H1 (cell line): ENCODE measurements around the gene MGAT2. TPM values are rescaled to one million over a fixed set of nuclear protein-coding genes. Genes with fewer than 3 reads are reported as not detected.

Experiments
- BCL11A ChIP-seq, 2 experiments: IDR thresholded peaks; one replicate each; pipeline ENCODE4 v1.6.1; 2011; ENCODE audit warnings: low read depth in 2 of 2, low read length in 2 of 2, mild to moderate bottlenecking in 2 of 2
- CHD1 ChIP-seq: IDR thresholded peaks from 2 replicates; pipeline ENCODE4 v1.6.1; 2012; ENCODE audit warnings: low read depth, low read length, improper control_type of control experiment
- CHD2 ChIP-seq: IDR thresholded peaks from 2 replicates; pipeline ENCODE4 v1.6.1; 2012; ENCODE audit warnings: low read length, improper control_type of control experiment
- CREB1 ChIP-seq: IDR thresholded peaks from 2 replicates; pipeline ENCODE4 v1.6.1; 2012; ENCODE audit warnings: inconsistent platforms
- EZH2 ChIP-seq: fragments of 200-600 bp; sonication (generic); IDR thresholded peaks from 2 replicates; pipeline ENCODE4 v1.7.1; 2012; ENCODE audit warnings: low read depth, mild to moderate bottlenecking, moderate library complexity, low read length, inconsistent platforms; ENCODE audit not compliant: severe bottlenecking
- FOSL1 ChIP-seq: IDR thresholded peaks from 2 replicates; pipeline ENCODE4 v1.6.1; 2011; ENCODE audit warnings: mild to moderate bottlenecking, low read depth, low read length, moderate library complexity; ENCODE audit not compliant: insufficient read depth
- HDAC2 ChIP-seq, 2 experiments: fragments of 300-600 bp in 1 of 2; sonication (generic) in 1 of 2; IDR thresholded peaks; 2 replicates each; pipeline ENCODE4 v1.6.1; 2011 to 2012; ENCODE audit warnings: low read depth in 2 of 2, low read length in 2 of 2, mild to moderate bottlenecking in 2 of 2, moderate library complexity in 2 of 2, borderline replicate concordance in 1 of 2, inconsistent platforms in 1 of 2
- KDM5A ChIP-seq: fragments of 200-600 bp; IDR thresholded peaks from 2 replicates; pipeline ENCODE4 v1.7.1; 2012; ENCODE audit warnings: mild to moderate bottlenecking, low read length, inconsistent platforms, mixed read lengths
- MAFK ChIP-seq: IDR thresholded peaks from 2 replicates; pipeline ENCODE4 v1.6.1; 2012; ENCODE audit warnings: low read depth, mild to moderate bottlenecking, improper control_type of control experiment, low read length
- MAX ChIP-seq: IDR thresholded peaks from 2 replicates; pipeline ENCODE4 v1.6.1; 2012; ENCODE audit warnings: inconsistent platforms
- NANOG ChIP-seq: IDR thresholded peaks from 2 replicates; pipeline ENCODE4 v1.6.1; 2011; ENCODE audit warnings: low read length, low read depth, mild to moderate bottlenecking, inconsistent platforms; ENCODE audit not compliant: insufficient read depth, poor library complexity, severe bottlenecking
- NRF1 ChIP-seq: IDR thresholded peaks from 2 replicates; pipeline ENCODE4 v1.6.1; 2011; ENCODE audit warnings: mild to moderate bottlenecking, low read depth, low read length, improper control_type of control experiment
- RAD21 ChIP-seq, 2 experiments: IDR thresholded peaks in 1 of 2; conservative IDR thresholded peaks in 1 of 2; 2 replicates each; pipeline ENCODE4 v1.6.1; 2011; ENCODE audit warnings: low read depth in 2 of 2, low read length in 2 of 2, improper control_type of control experiment in 1 of 2, inconsistent platforms in 1 of 2, mild to moderate bottlenecking in 1 of 2, moderate library complexity in 1 of 2
- RBBP5 ChIP-seq: IDR thresholded peaks from 2 replicates; pipeline ENCODE4 v1.7.1; 2012; ENCODE audit warnings: low read depth, mild to moderate bottlenecking, inconsistent platforms, low read length, moderate library complexity, borderline replicate concordance
- SIN3A ChIP-seq, 2 experiments: IDR thresholded peaks in 1 of 2; conservative IDR thresholded peaks in 1 of 2; 2 replicates each; pipeline ENCODE4 v1.6.1; 2011 to 2012; ENCODE audit warnings: low read length in 2 of 2, improper control_type of control experiment in 1 of 2, low read depth in 1 of 2, mild to moderate bottlenecking in 1 of 2
- SP1 ChIP-seq: IDR thresholded peaks from 2 replicates; pipeline ENCODE4 v1.6.1; 2011; ENCODE audit warnings: low read depth, low read length
- SRF ChIP-seq: IDR thresholded peaks from 2 replicates; pipeline ENCODE4 v1.6.1; 2011; ENCODE audit warnings: mild to moderate bottlenecking, low read depth, low read length, moderate library complexity
- TAF1 ChIP-seq: IDR thresholded peaks from 2 replicates; pipeline ENCODE4 v1.6.1; 2011; ENCODE audit warnings: mild to moderate bottlenecking, low read depth, low read length
- USF2 ChIP-seq: IDR thresholded peaks from 2 replicates; pipeline ENCODE4 v1.6.1; 2011; ENCODE audit warnings: low read length, improper control_type of control experiment
- ZNF274 ChIP-seq: IDR thresholded peaks from 2 replicates; pipeline ENCODE4 v1.7.0; 2012; ENCODE audit warnings: low read length, borderline replicate concordance; ENCODE audit errors: extremely low read depth
- polyA plus RNA-seq, 7 experiments: library from polyadenylated mRNA; depleted of rRNA in 3 of 7; stranded (reverse) in 5 of 7; unstranded in 2 of 7; fragments of >200 nt in 5 of 7; fragments of 200-250 nt in 2 of 7; gene quantifications; 1 replicate in 5 of 7; 2 replicates in 1 of 7; 4 replicates in 1 of 7; pipeline versions ENCODE4 v1.2.1 to v1.2.3, GENCODE V29; 2011 to 2013; ENCODE audit warnings: missing spikeins in 2 of 7, mixed read lengths in 2 of 7
- total RNA-seq: library from RNA; stranded (reverse); fragmentation: NEBNext Ultra II Directional; extraction: Animal tissue kit (Norgen Biotek cat#: 25700); gene quantifications from 2 replicates; pipeline ENCODE4 v1.2.1, GENCODE V29; 2021

The MGAT2 gene
- total and polyA plus RNA-seq, 2 of the 8 experiments (the other 6 are each of a cell fraction or from before 2014, with no cell fraction given), result 10.6 to 23.7 TPM

- TF ChIP-seq RBBP5 (peak; percentile 38; the same call in 1 of the 2 replicates), KDM5A (peak; percentile 12; the same call in 1 of the 2 replicates), MAX (peak; percentile 88), USF2 (0 out of 2 replicates have a peak, but pooled peaks have one; percentile 16), RAD21 (IDR thresholded peaks at IDR 0.05 in 1 of 2, conservative IDR thresholded peaks at IDR 0.05 in 1 of 2; ENCODE audit: low read depth in 2 of 2, low read length in 2 of 2) (peak; percentile 71 to 82), BCL11A (IDR thresholded peaks at IDR 0.05; ENCODE audit: low read depth in 2 of 2, low read length in 2 of 2) (no peak), EZH2 (no peak), FOSL1 (no peak), CHD1 (no peak), TAF1 (peak; percentile 31), CHD2 (no peak), MAFK (no peak), SP1 (no peak), NRF1 (no peak), SIN3A (conservative IDR thresholded peaks at IDR 0.05 in 1 of 2, IDR thresholded peaks at IDR 0.05 in 1 of 2; ENCODE audit: low read depth in 1 of 2, low read length in 2 of 2) (peak in 1 of 2 experiments; percentile 86; a peak in 1 of 4 replicates), ZNF274 (no peak), SRF (no peak), CREB1 (peak; percentile 2), NANOG (peak; percentile 27), HDAC2 (IDR thresholded peaks at IDR 0.05; ENCODE audit: borderline replicate concordance in 1 of 2, low read depth in 2 of 2, low read length in 2 of 2) (peak in 1 of 2 experiments; percentile 9; a peak in 2 of 4 replicates)
Measured at GRCh38 chr14:49633640-49634546, 13.3 kb downstream of the MGAT2 start (continued).
